ENCODE results near the gene TAF1. TPM values are rescaled to one million over a fixed set of nuclear protein-coding genes. Genes with fewer than 3 reads are reported as not detected.

Gene TAF1
- polyA plus RNA-seq, 3 donors, result 4.0 to 19.7 (median 5.2) TPM

DNA sequence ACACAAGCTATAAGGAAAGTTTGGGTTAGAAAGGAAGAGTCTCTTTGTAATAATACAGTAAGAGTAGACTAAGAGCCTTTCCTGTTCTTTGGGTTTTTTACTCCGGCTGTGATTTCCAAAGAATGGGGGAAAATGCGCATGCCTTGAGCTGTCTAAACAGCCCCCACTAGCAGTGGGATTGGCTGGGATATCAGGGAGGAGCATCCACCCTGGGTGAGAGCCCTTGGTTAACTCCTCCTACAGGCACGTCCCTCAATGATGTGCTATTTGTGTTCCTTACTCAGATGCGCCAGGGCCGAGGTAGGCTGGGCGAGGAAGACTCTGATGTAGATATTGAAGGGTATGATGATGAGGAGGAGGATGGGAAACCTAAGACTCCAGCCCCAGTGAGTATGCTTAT, 92.7 kb downstream of the TAF1 start:
- Histone ChIP-seq H3K9ac (ENCODE audit: insufficient read depth, low read length, poor library complexity, severe bottlenecking) (no peak overlapping the region), H3K4me3 (replicated peaks in 1 of 3; ENCODE audit: low read depth in 2 of 3, low read length in 3 of 3) (no peak overlapping the region), H3K79me2 (ENCODE audit: insufficient read depth, low read length) (no peaks in the 10 kb centered on the region), H3K4me2 (replicated peaks; ENCODE audit: extremely low read depth, low read length, poor library complexity, severe bottlenecking) (no peak overlapping the region), H3K27ac (ENCODE audit: low read depth in 1 of 2, low read length in 2 of 2) (no peak overlapping the region), H3K9me3 (replicated peaks in 1 of 2; ENCODE audit: control insufficient read depth in 1 of 2, insufficient read depth in 1 of 2, low read length in 2 of 2) (no peaks in the 10 kb centered on the region), H3K27me3 (ENCODE audit: control insufficient read depth in 2 of 2, insufficient read depth in 2 of 2, low read length in 2 of 2) (no peaks in the 10 kb centered on the region), H4K20me1 (ENCODE audit: insufficient read depth, low read length) (no peaks in the 10 kb centered on the region), H3K4me1 (ENCODE audit: control insufficient read depth in 1 of 2, insufficient read depth in 2 of 2, low read length in 2 of 2) (no peaks in the 10 kb centered on the region), H2AFZ (ENCODE audit: insufficient read depth, low read depth, low read length, poor library complexity, severe bottlenecking) (no peak overlapping the region), H3K36me3 (replicated peaks in 1 of 2; ENCODE audit: control insufficient read depth in 1 of 2, insufficient read depth in 2 of 2, low read length in 2 of 2) (peaks cover 86 to 96% of the 10 kb centered on the region in 2 donors)
- intact Hi-C loops (cut with micrococcal nuclease), result no loop called here
- Mint-ChIP-seq H3K27ac (no peak overlapping the region), H3K9me3 (no peaks in the 10 kb centered on the region), H3K36me3 (peaks cover 79 to 80% of the 10 kb centered on the region in 2 donors), H3K4me1 (no peaks in the 10 kb centered on the region), H3K27me3 (ENCODE audit: low read depth in 3 of 3) (peaks cover 0 to 7% (median 0%) of the 10 kb centered on the region in 3 donors), H3K4me3 (no peak overlapping the region)
- DNase-seq, result no peak
- no CpG with 5 or more reads among the region's 6 CpGs for WGBS (ENCODE audit: insufficient coverage)
- TF ChIP-seq, protein P1, sequence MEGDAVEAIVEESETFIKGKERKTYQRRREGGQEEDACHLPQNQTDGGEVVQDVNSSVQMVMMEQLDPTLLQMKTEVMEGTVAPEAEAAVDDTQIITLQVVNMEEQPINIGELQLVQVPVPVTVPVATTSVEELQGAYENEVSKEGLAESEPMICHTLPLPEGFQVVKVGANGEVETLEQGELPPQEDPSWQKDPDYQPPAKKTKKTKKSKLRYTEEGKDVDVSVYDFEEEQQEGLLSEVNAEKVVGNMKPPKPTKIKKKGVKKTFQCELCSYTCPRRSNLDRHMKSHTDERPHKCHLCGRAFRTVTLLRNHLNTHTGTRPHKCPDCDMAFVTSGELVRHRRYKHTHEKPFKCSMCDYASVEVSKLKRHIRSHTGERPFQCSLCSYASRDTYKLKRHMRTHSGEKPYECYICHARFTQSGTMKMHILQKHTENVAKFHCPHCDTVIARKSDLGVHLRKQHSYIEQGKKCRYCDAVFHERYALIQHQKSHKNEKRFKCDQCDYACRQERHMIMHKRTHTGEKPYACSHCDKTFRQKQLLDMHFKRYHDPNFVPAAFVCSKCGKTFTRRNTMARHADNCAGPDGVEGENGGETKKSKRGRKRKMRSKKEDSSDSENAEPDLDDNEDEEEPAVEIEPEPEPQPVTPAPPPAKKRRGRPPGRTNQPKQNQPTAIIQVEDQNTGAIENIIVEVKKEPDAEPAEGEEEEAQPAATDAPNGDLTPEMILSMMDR (IDR thresholded peaks at IDR 0.05), result no peak

GRCh38 chrX:71464968-71465367, 98.8 kb downstream of the TAF1 start:
- no peaks in the 10 kb centered on the region for H3K9me3 ChIP-seq (replicated peaks in 1 of 2; ENCODE audit: control insufficient read depth in 1 of 2, insufficient read depth in 1 of 2, low read length in 2 of 2)
- no peaks in the 10 kb centered on the region for H4K20me1 ChIP-seq (ENCODE audit: insufficient read depth, low read length)
- peaks cover 0 to 3% (median 0%) of the 10 kb centered on the region in 3 donors for H3K27me3 Mint-ChIP-seq (ENCODE audit: low read depth in 3 of 3)
- no peak overlapping the region for H3K4me3 ChIP-seq (replicated peaks in 1 of 3; ENCODE audit: low read depth in 2 of 3, low read length in 3 of 3)
- no peaks in the 10 kb centered on the region for H3K27me3 ChIP-seq (ENCODE audit: control insufficient read depth in 2 of 2, insufficient read depth in 2 of 2, low read length in 2 of 2)
- no peak overlapping the region for H3K4me3 Mint-ChIP-seq
- H3K79me2 ChIP-seq (ENCODE audit: insufficient read depth, low read length), result no peaks in the 10 kb centered on the region
- H3K9ac ChIP-seq (ENCODE audit: insufficient read depth, low read length, poor library complexity, severe bottlenecking), result no peak overlapping the region
- intact Hi-C loops (cut with micrococcal nuclease), result no loop called here
- H3K27ac Mint-ChIP-seq, result no peak overlapping the region
- H3K4me1 Mint-ChIP-seq, result no peaks in the 10 kb centered on the region
- H3K4me2 ChIP-seq (replicated peaks; ENCODE audit: extremely low read depth, low read length, poor library complexity, severe bottlenecking), result no peak overlapping the region
- H2AFZ ChIP-seq (ENCODE audit: insufficient read depth, low read depth, low read length, poor library complexity, severe bottlenecking), result no peak overlapping the region
- DNase-seq, result no peak
- no peaks in the 10 kb centered on the region for H3K9me3 Mint-ChIP-seq
- no peak overlapping the region for H3K27ac ChIP-seq (ENCODE audit: low read depth in 1 of 2, low read length in 2 of 2)
- TF ChIP-seq, protein P1 (IDR thresholded peaks at IDR 0.05), result no peak
- H3K36me3 ChIP-seq (replicated peaks in 1 of 2; ENCODE audit: control insufficient read depth in 1 of 2, insufficient read depth in 2 of 2, low read length in 2 of 2), result peaks cover 48 to 71% of the 10 kb centered on the region in 2 donors
- no peaks in the 10 kb centered on the region for H3K4me1 ChIP-seq (ENCODE audit: control insufficient read depth in 1 of 2, insufficient read depth in 2 of 2, low read length in 2 of 2)
- H3K36me3 Mint-ChIP-seq, result peaks cover 59 to 69% of the 10 kb centered on the region in 2 donors

All from CD14-positive monocyte (primary cell).